Liver (tissue), 9 donors: Measurements from ENCODE around the gene MRPL19. TPM values are rescaled to one million over a fixed set of nuclear protein-coding genes. Genes with fewer than 3 reads are reported as not detected.

Experiments used
- DNase-seq: peaks from one replicate; pipeline ENCODE4 v3.0.0-alpha.2; 2017; ENCODE audit warnings: low spot score
- H3K27ac ChIP-seq, 2 donors: one replicate each; pipeline ENCODE4 v1.7.0; 2013; ENCODE audit warnings: inconsistent platforms in 2 of 2, low read length in 2 of 2, control low read depth in 1 of 2, low read depth in 1 of 2, mild to moderate bottlenecking in 1 of 2
- H3K27me3 ChIP-seq, 4 donors: one replicate each; pipeline versions ENCODE4 v1.6.1 to v1.7.0; 2013; ENCODE audit warnings: low read length in 3 of 4, inconsistent platforms in 1 of 4, mild to moderate bottlenecking in 1 of 4, moderate library complexity in 1 of 4; ENCODE audit not compliant: control insufficient read depth in 4 of 4, insufficient read depth in 4 of 4
- H3K36me3 ChIP-seq, 4 donors: one replicate each; pipeline versions ENCODE4 v1.6.1 to v1.7.0; 2013; ENCODE audit warnings: low read length in 3 of 4, mild to moderate bottlenecking in 3 of 4, low read depth in 1 of 4, moderate library complexity in 1 of 4; ENCODE audit not compliant: control insufficient read depth in 4 of 4, insufficient read depth in 3 of 4
- H3K4me1 ChIP-seq, 4 donors: one replicate each; pipeline versions ENCODE4 v1.6.1 to v1.7.0; 2013; ENCODE audit warnings: low read length in 3 of 4, mild to moderate bottlenecking in 3 of 4, moderate library complexity in 1 of 4; ENCODE audit not compliant: control insufficient read depth in 4 of 4, insufficient read depth in 4 of 4
- H3K4me3 ChIP-seq, 3 donors: one replicate each; pipeline versions ENCODE4 v1.6.1 to v1.7.0; 2013; ENCODE audit warnings: low read length in 3 of 3, control low read depth in 1 of 3, low read depth in 1 of 3, mild to moderate bottlenecking in 1 of 3
- H3K9ac ChIP-seq, 2 donors: one replicate each; pipeline ENCODE4 v1.7.0; 2013; ENCODE audit warnings: low read length in 2 of 2, mild to moderate bottlenecking in 2 of 2, moderate library complexity in 2 of 2, control low read depth in 1 of 2, low read depth in 1 of 2
- H3K9me3 ChIP-seq, 4 donors: one replicate each; pipeline versions ENCODE4 v1.6.1 to v1.7.0; 2013; ENCODE audit warnings: low read length in 3 of 4; ENCODE audit not compliant: control insufficient read depth in 4 of 4
- EGR1 ChIP-seq, 2 donors: IDR thresholded peaks; 2 replicates each; pipeline ENCODE4 v1.6.1; 2016 to 2018; ENCODE audit warnings: antibody characterized with exemption in 2 of 2, low read depth in 2 of 2
- FOXA1 ChIP-seq: IDR thresholded peaks from 2 replicates; pipeline ENCODE4 v1.6.1; 2016; ENCODE audit warnings: antibody characterized with exemption
- FOXA2 ChIP-seq: IDR thresholded peaks from 2 replicates; pipeline ENCODE4 v1.6.1; 2016; ENCODE audit warnings: antibody characterized with exemption
- GABPA ChIP-seq, 2 donors: IDR thresholded peaks in 1 of 2; conservative IDR thresholded peaks in 1 of 2; 2 replicates each; pipeline ENCODE4 v1.6.1; 2016; ENCODE audit warnings: antibody characterized with exemption in 2 of 2, mild to moderate bottlenecking in 1 of 2, moderate library complexity in 1 of 2
- HNF4A ChIP-seq, 2 donors: conservative IDR thresholded peaks; 2 replicates each; pipeline ENCODE4 v1.6.1; 2016; ENCODE audit warnings: antibody characterized with exemption in 2 of 2, mild to moderate bottlenecking in 2 of 2
- HNF4G ChIP-seq: IDR thresholded peaks from 2 replicates; pipeline ENCODE4 v1.6.1; 2016; ENCODE audit warnings: antibody characterized with exemption
- JUND ChIP-seq, 2 donors: IDR thresholded peaks; 2 replicates each; pipeline ENCODE4 v1.6.1; 2016; ENCODE audit warnings: antibody characterized with exemption in 2 of 2
- NR2F2 ChIP-seq: IDR thresholded peaks from 2 replicates; pipeline ENCODE4 v1.6.1; 2016; ENCODE audit warnings: antibody characterized with exemption
- RAD21 ChIP-seq, 2 donors: IDR thresholded peaks; 2 replicates each; pipeline ENCODE4 v1.6.1; 2016; ENCODE audit warnings: antibody characterized with exemption in 2 of 2, mild to moderate bottlenecking in 2 of 2
- RXRA ChIP-seq, 2 donors: IDR thresholded peaks; 2 replicates each; pipeline ENCODE4 v1.6.1; 2017 to 2018; ENCODE audit warnings: antibody characterized with exemption in 2 of 2, mild to moderate bottlenecking in 1 of 2
- SP1 ChIP-seq: IDR thresholded peaks from 2 replicates; pipeline ENCODE4 v1.6.1; 2018; ENCODE audit warnings: antibody characterized with exemption, mild to moderate bottlenecking
- TAF1 ChIP-seq: conservative IDR thresholded peaks from 2 replicates; pipeline ENCODE4 v1.6.1; 2016; ENCODE audit warnings: antibody characterized with exemption, mild to moderate bottlenecking
- YY1 ChIP-seq: IDR thresholded peaks from 2 replicates; pipeline ENCODE4 v1.6.1; 2016; ENCODE audit warnings: antibody characterized with exemption, mild to moderate bottlenecking
- WGBS: extraction: QIAGEN DNeasy Blood & Tissue Kit; methylation state at CpG from one replicate; pipeline ENCODE4 v1.1.7; 2013; 5-methylcytosine and 5-hydroxymethylcytosine counted together
- polyA plus RNA-seq, 2 donors: library from polyadenylated mRNA; stranded (reverse) in 1 of 2; unstranded in 1 of 2; fragments of 200-250 nt in 1 of 2; fragments of >200 nt in 1 of 2; fragmentation: Nextera tagmentation in 1 of 2; extraction: Ambion mirVana in 1 of 2; gene quantifications; one replicate each; pipeline versions ENCODE4 v1.2.1 to v1.2.3, GENCODE V29; 2013 to 2015
- total RNA-seq, 2 donors: library from RNA; depleted of rRNA; stranded (reverse); fragments of >200 nt; gene quantifications; one replicate each; pipeline ENCODE4 v1.2.3, GENCODE V29; 2014
- TF ChIP-seq, protein P1 (sequence below): IDR thresholded peaks from 2 replicates; pipeline ENCODE4 v1.6.1; 2016; ENCODE audit warnings: antibody characterized with exemption, mild to moderate bottlenecking
- TF ChIP-seq, protein P2 (sequence below): IDR thresholded peaks from 2 replicates; pipeline ENCODE4 v1.6.1; 2016; ENCODE audit warnings: antibody characterized with exemption
- TF ChIP-seq, protein P3 (sequence below): fragments of 150-350 bp; IDR thresholded peaks from 2 replicates; pipeline ENCODE4 v1.5.1; 2017; ENCODE audit warnings: improper control_type of control experiment, low read depth, low read length; ENCODE audit not compliant: missing input control
- TF ChIP-seq, protein P4 (sequence below): IDR thresholded peaks from 2 replicates; pipeline ENCODE4 v1.6.1; 2016; ENCODE audit warnings: antibody characterized with exemption
- TF ChIP-seq, protein P5 (sequence below): IDR thresholded peaks from 2 replicates; pipeline ENCODE4 v1.6.1; 2016; ENCODE audit warnings: antibody characterized with exemption
- donor health status: healthy.
- donor health status: healthy.
- donor health status: healthy.
- donor health status: healthy.
- donor health status: healthy.

The MRPL19 gene
- total and polyA plus RNA-seq, 4 donors, result 34.8 to 58.5 (median 42.6) TPM

DNA sequence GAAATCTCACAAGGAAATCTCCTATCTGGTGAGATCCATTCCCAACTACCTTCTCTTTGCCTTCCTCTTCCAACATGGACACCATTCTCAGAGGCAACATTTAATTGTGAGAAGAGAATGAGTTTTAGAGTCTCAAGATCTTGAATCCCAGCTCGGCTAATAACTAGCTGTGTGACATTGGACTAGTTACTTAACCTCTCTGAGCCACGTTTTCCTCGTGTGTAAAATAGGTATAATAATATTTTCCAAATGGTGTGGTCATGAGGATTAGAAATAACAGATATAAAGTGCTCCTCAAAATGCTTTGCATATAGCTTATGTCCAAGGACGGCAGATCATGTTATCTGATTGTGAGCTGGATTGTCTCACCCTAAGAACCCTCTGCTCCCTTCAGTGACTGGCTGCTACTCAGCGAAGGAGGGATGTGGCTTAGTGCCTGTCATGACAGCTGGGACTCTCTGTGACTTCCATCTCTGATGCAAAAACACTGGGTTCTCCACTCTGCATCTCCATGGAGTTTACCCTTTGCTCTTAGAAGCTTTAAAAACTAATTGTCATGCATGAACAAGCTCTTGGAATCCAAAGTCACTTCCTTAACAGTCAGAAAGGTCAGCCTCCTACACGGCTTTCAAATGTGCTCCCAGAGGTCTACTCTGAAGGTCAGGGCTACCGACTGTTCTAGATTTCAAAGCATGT, 38.4 kb upstream of the MRPL19 start:
- 69% methylated on average over 7 of the region's 7 CpGs for WGBS
- H3K4me3 ChIP-seq, result no peak overlapping the region
- TF ChIP-seq, protein P1, sequence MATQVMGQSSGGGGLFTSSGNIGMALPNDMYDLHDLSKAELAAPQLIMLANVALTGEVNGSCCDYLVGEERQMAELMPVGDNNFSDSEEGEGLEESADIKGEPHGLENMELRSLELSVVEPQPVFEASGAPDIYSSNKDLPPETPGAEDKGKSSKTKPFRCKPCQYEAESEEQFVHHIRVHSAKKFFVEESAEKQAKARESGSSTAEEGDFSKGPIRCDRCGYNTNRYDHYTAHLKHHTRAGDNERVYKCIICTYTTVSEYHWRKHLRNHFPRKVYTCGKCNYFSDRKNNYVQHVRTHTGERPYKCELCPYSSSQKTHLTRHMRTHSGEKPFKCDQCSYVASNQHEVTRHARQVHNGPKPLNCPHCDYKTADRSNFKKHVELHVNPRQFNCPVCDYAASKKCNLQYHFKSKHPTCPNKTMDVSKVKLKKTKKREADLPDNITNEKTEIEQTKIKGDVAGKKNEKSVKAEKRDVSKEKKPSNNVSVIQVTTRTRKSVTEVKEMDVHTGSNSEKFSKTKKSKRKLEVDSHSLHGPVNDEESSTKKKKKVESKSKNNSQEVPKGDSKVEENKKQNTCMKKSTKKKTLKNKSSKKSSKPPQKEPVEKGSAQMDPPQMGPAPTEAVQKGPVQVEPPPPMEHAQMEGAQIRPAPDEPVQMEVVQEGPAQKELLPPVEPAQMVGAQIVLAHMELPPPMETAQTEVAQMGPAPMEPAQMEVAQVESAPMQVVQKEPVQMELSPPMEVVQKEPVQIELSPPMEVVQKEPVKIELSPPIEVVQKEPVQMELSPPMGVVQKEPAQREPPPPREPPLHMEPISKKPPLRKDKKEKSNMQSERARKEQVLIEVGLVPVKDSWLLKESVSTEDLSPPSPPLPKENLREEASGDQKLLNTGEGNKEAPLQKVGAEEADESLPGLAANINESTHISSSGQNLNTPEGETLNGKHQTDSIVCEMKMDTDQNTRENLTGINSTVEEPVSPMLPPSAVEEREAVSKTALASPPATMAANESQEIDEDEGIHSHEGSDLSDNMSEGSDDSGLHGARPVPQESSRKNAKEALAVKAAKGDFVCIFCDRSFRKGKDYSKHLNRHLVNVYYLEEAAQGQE, result no peak
- TF ChIP-seq FOXA1 (no peak), YY1 (no peak), NR2F2 (no peak), EGR1 (IDR thresholded peaks at IDR 0.05; ENCODE audit: low read depth in 2 of 2) (no peak), JUND (IDR thresholded peaks at IDR 0.05) (no peak), SP1 (no peak), HNF4G (no peak), FOXA2 (no peak), GABPA (IDR thresholded peaks at IDR 0.05 in 1 of 2, conservative IDR thresholded peaks at IDR 0.05 in 1 of 2) (no peak), TAF1 (no peak), RXRA (IDR thresholded peaks at IDR 0.05) (no peak), RAD21 (IDR thresholded peaks at IDR 0.05) (no peak), HNF4A (conservative IDR thresholded peaks at IDR 0.05) (no peak)
- TF ChIP-seq, protein P2, sequence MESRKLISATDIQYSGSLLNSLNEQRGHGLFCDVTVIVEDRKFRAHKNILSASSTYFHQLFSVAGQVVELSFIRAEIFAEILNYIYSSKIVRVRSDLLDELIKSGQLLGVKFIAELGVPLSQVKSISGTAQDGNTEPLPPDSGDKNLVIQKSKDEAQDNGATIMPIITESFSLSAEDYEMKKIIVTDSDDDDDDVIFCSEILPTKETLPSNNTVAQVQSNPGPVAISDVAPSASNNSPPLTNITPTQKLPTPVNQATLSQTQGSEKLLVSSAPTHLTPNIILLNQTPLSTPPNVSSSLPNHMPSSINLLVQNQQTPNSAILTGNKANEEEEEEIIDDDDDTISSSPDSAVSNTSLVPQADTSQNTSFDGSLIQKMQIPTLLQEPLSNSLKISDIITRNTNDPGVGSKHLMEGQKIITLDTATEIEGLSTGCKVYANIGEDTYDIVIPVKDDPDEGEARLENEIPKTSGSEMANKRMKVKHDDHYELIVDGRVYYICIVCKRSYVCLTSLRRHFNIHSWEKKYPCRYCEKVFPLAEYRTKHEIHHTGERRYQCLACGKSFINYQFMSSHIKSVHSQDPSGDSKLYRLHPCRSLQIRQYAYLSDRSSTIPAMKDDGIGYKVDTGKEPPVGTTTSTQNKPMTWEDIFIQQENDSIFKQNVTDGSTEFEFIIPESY, result no peak
- TF ChIP-seq, protein P3, sequence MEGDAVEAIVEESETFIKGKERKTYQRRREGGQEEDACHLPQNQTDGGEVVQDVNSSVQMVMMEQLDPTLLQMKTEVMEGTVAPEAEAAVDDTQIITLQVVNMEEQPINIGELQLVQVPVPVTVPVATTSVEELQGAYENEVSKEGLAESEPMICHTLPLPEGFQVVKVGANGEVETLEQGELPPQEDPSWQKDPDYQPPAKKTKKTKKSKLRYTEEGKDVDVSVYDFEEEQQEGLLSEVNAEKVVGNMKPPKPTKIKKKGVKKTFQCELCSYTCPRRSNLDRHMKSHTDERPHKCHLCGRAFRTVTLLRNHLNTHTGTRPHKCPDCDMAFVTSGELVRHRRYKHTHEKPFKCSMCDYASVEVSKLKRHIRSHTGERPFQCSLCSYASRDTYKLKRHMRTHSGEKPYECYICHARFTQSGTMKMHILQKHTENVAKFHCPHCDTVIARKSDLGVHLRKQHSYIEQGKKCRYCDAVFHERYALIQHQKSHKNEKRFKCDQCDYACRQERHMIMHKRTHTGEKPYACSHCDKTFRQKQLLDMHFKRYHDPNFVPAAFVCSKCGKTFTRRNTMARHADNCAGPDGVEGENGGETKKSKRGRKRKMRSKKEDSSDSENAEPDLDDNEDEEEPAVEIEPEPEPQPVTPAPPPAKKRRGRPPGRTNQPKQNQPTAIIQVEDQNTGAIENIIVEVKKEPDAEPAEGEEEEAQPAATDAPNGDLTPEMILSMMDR, result no peak
- TF ChIP-seq, protein P4, sequence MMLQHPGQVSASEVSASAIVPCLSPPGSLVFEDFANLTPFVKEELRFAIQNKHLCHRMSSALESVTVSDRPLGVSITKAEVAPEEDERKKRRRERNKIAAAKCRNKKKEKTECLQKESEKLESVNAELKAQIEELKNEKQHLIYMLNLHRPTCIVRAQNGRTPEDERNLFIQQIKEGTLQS, result no peak
- TF ChIP-seq, protein P5, sequence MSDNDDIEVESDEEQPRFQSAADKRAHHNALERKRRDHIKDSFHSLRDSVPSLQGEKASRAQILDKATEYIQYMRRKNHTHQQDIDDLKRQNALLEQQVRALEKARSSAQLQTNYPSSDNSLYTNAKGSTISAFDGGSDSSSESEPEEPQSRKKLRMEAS, result no peak
- no peaks in the 10 kb centered on the region for H3K36me3 ChIP-seq
- no peak overlapping the region for H3K9ac ChIP-seq
- H3K27ac ChIP-seq, result no peak overlapping the region
- DNase-seq, result no peak
- H3K27me3 ChIP-seq, result no peaks in the 10 kb centered on the region
- peaks cover 0 to 11% (median 4%) of the 10 kb centered on the region in 4 donors for H3K4me1 ChIP-seq
- no peaks in the 10 kb centered on the region for H3K9me3 ChIP-seq
